Measurements from ENCODE around the gene TLE1.

Gene TLE1

GRCh38 chr9:81574405-81574804 is 114.9 kb downstream of the TLE1 start:
- ATAC-seq (replicated peaks) (no peak), DNase-seq (no peak)

GRCh38 chr9:81573415-81574321 is 115.7 kb downstream of the TLE1 start:
- no peaks in the 10 kb centered on the region for H3K36me3 Mint-ChIP-seq (ENCODE audit: insufficient read depth)
- no peak for ATAC-seq (replicated peaks)
- no peak overlapping the region for H3K27ac Mint-ChIP-seq

More at GRCh38 chr9:81574405-81574804, 114.9 kb downstream of the TLE1 start:
- H3K36me3 Mint-ChIP-seq (ENCODE audit: insufficient read depth) = no peaks in the 10 kb centered on the region
- H3K4me1 Mint-ChIP-seq (ENCODE audit: low read depth in 2 of 2) = no peaks in the 10 kb centered on the region
- H3K27ac Mint-ChIP-seq = no peak overlapping the region
- H3K27me3 Mint-ChIP-seq = no peaks in the 10 kb centered on the region
- H3K4me3 Mint-ChIP-seq = no peak overlapping the region
- no peaks in the 10 kb centered on the region for H3K9me3 Mint-ChIP-seq

GRCh38 chr9:81570083-81570482 is 119.3 kb downstream of the TLE1 start:
- Mint-ChIP-seq H3K9me3 (no peaks in the 10 kb centered on the region), H3K27me3 (no peaks in the 10 kb centered on the region), H3K36me3 (ENCODE audit: insufficient read depth) (no peaks in the 10 kb centered on the region), H3K4me3 (no peak overlapping the region), H3K27ac (no peak overlapping the region), H3K4me1 (ENCODE audit: low read depth in 2 of 2) (no peaks in the 10 kb centered on the region)
- no peak for DNase-seq
- no peak for ATAC-seq (replicated peaks)

More at GRCh38 chr9:81573415-81574321, 115.7 kb downstream of the TLE1 start:
- Mint-ChIP-seq H3K27me3 (no peaks in the 10 kb centered on the region), H3K4me1 (ENCODE audit: low read depth in 2 of 2) (no peaks in the 10 kb centered on the region), H3K4me3 (no peak overlapping the region), H3K9me3 (no peaks in the 10 kb centered on the region)
- no peak for DNase-seq

DNA sequence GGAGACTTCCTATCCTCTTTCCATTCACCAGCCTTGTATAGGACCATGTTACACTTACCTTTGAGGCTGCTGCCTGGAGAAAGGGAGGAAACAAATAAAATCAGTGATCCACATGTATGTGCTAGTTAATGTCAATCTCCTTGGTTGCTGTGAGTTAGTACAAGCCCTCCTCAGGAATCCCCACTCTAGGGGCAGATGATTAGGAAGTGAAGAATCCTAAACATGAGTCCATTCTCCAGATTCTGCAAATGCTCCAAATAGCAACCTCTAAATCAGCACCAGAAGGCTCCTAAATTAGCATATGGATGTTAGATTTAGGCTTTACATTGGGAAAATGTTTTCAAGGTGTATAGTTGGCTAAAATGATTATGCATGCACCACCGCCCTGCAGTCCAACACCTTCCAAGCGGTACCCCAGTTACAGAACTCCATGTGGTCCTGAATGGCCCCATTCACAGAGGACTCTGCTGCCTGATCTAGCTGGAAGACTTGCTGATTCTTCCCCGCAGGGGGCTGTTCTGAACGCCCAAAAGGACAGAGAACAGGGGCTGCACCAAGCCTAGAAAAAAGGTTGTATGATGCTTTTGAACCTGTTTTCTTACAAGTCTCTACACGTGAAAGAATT is 123.2 kb downstream of the TLE1 start:
- DNase-seq = no peak
- Mint-ChIP-seq H3K4me1 (ENCODE audit: low read depth in 2 of 2) (peaks cover 0 to 2% of the 10 kb centered on the region in 2 donors), H3K27ac (no peak overlapping the region), H3K36me3 (ENCODE audit: insufficient read depth) (no peaks in the 10 kb centered on the region), H3K9me3 (peaks cover 4 to 7% of the 10 kb centered on the region in 2 donors), H3K27me3 (no peaks in the 10 kb centered on the region), H3K4me3 (no peak overlapping the region)
- no peak for ATAC-seq (replicated peaks)

DNA sequence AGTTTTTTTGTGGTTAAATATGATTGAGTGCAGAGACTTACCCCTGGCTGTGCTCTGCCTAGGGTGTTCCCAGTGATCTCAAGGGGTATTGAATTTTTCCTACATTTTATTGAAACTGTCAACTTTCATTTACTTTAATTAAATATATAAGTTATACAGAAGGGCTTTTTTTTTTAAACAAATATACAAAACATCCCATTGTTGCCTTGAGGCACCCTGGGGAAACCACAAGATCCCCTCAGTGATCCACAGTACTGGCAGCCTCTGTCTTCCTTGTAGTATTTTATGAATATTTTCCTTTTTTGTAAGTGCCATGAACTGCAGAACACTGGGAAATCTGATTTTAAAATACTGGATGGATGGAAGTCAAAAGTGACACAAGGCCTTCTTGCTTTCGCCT is 123.7 kb downstream of the TLE1 start:
- Mint-ChIP-seq H3K4me3 (no peak overlapping the region), H3K36me3 (ENCODE audit: insufficient read depth) (no peaks in the 10 kb centered on the region), H3K4me1 (ENCODE audit: low read depth in 2 of 2) (peaks cover 0 to 2% of the 10 kb centered on the region in 2 donors), H3K9me3 (peaks cover 4 to 7% of the 10 kb centered on the region in 2 donors), H3K27ac (no peak overlapping the region), H3K27me3 (no peaks in the 10 kb centered on the region)
- no peak for DNase-seq
- no peak for ATAC-seq (replicated peaks)

DNA sequence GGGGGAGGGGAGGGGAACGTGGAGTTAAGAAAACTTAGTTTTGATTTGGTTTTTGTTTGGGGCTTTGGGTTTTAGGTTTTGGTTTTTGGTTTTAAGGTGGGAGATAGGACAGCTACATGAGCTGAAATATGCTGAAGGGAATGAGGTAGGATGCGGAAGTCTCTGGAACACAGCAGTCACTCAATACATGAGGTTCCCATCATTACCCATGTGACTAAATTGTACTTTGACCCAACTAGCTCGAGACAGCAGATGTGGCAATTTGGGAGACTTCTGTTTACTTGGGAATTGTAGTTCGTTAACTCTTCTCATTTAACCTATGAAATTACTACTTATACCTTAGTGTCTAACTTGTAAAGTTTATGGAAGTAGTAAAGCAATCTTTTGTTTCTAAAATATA is 124.2 kb downstream of the TLE1 start:
- H3K4me1 Mint-ChIP-seq (ENCODE audit: low read depth in 2 of 2) = peaks cover 0 to 2% of the 10 kb centered on the region in 2 donors
- no peak for ATAC-seq (replicated peaks)
- H3K27ac Mint-ChIP-seq = no peak overlapping the region
- H3K9me3 Mint-ChIP-seq = peaks cover 4 to 7% of the 10 kb centered on the region in 2 donors
- H3K27me3 Mint-ChIP-seq = no peaks in the 10 kb centered on the region
- H3K4me3 Mint-ChIP-seq = no peak overlapping the region
- DNase-seq = no peak
- H3K36me3 Mint-ChIP-seq (ENCODE audit: insufficient read depth) = no peaks in the 10 kb centered on the region

DNA sequence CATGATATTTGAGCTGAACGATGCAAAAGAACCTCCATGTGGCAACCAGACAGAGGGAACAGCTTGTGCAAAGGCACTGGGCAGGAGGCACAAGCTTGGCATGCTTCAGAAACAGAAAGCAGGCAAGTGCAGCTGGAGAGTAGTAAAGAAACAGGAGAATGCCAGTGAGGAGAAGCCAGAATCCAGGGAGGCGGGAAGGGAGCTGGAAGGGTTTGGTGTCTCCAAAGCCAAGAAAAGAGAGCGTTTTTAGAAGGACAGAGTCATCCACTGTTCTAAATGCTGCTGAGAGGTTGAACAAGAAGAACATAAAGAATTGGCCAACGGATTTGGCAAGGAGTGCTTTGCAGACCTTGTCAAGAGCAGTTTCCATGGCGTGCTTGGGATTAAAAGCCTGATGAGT is 124.7 kb downstream of the TLE1 start:
- no peak for DNase-seq
- Mint-ChIP-seq H3K36me3 (ENCODE audit: insufficient read depth) (no peaks in the 10 kb centered on the region), H3K4me1 (ENCODE audit: low read depth in 2 of 2) (peaks cover 0 to 2% of the 10 kb centered on the region in 2 donors), H3K9me3 (peaks cover 4 to 7% of the 10 kb centered on the region in 2 donors), H3K4me3 (no peak overlapping the region), H3K27me3 (no peaks in the 10 kb centered on the region), H3K27ac (no peak overlapping the region)
- ATAC-seq (replicated peaks) = no peak

- DNase-seq (no peak), ATAC-seq (replicated peaks) (no peak)
- Mint-ChIP-seq H3K27me3 (no peaks in the 10 kb centered on the region), H3K4me3 (no peak overlapping the region), H3K27ac (no peak overlapping the region), H3K36me3 (ENCODE audit: insufficient read depth) (no peaks in the 10 kb centered on the region), H3K9me3 (peaks cover 7% of the 10 kb centered on the region in 2 donors), H3K4me1 (ENCODE audit: low read depth in 2 of 2) (peaks cover 0 to 2% of the 10 kb centered on the region in 2 donors)
These were observed 125.6 kb downstream of the TLE1 start for GRCh38 chr9:81563739-81564138.

DNA sequence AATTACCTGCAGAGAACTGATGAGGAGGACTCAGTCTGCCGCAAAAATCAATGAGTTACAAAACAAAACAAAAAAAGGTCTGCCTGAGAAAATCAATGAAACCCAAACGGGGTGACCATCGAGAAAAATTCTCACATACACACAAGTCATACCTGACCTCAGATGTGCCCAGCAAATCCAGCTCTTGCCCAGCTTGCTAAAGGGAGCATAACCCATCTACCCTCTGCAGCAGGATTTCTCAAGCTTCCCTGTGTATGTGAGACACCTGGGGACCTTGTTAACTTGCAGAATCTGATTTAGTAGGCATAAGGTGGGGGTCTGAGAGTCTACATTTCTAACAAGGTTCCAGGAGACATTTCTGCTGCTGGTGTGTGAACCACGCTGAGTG is 126.3 kb downstream of the TLE1 start:
- no peak overlapping the region for H3K4me3 Mint-ChIP-seq
- DNase-seq (no peak), ATAC-seq (replicated peaks) (no peak)
- no peaks in the 10 kb centered on the region for H3K36me3 Mint-ChIP-seq (ENCODE audit: insufficient read depth)
- peaks cover 0 to 2% of the 10 kb centered on the region in 2 donors for H3K4me1 Mint-ChIP-seq (ENCODE audit: low read depth in 2 of 2)
- peaks cover 7 to 9% of the 10 kb centered on the region in 2 donors for H3K9me3 Mint-ChIP-seq
- H3K27ac Mint-ChIP-seq = no peak overlapping the region
- H3K27me3 Mint-ChIP-seq = no peaks in the 10 kb centered on the region

- no peaks in the 10 kb centered on the region for H3K36me3 Mint-ChIP-seq (ENCODE audit: insufficient read depth)
- no peak overlapping the region for H3K4me3 Mint-ChIP-seq
- peaks cover 7 to 9% of the 10 kb centered on the region in 2 donors for H3K9me3 Mint-ChIP-seq
- DNase-seq = no peak
- no peak overlapping the region for H3K27ac Mint-ChIP-seq
- no peak for ATAC-seq (replicated peaks)
- H3K4me1 Mint-ChIP-seq (ENCODE audit: low read depth in 2 of 2) = peaks cover 0 to 2% of the 10 kb centered on the region in 2 donors
- no peaks in the 10 kb centered on the region for H3K27me3 Mint-ChIP-seq
These were observed 126.9 kb downstream of the TLE1 start for GRCh38 chr9:81562231-81563019.

DNA sequence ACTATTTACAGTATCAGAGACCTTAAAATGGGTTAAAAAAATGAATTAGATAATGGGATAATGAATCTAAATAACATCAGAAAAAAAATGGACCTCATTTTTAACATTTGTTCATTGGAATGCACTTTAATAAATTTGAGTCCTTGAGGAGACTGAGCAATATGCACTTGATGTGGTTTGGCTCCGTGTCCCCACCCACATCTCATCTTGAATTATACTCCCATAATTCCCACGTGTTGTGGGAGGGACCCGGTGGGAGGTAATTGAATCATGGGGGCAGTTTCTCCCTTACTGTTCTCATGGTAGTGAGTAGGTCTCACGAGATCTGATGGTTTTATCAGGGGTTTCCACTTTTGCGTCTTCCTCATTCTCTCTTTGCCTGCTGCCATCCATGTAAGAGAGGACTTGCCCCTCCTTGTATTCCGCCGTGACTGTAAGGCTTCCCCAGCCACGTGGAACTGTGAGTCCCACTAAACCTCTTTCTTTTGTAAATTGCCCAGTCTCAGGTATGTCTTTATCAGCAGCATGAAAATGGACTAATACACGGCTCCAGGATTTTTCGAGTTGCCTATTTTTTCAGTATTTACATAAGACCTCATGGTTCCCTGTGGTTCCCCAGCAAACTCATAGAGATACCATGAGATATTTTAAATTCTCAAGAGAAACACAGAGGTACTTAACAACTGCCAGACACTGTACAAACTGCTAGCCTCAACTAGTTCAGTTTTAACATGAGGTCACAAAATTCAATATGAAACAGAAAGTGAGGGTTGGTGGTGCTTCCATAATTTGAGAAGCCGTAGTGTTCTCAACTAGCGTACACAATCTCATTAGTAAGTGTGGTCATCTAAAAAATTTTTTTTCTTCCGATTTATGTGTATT is 128.3 kb downstream of the TLE1 start:
- H3K4me1 Mint-ChIP-seq (ENCODE audit: low read depth in 2 of 2) = peaks cover 0 to 2% of the 10 kb centered on the region in 2 donors
- peaks cover 7 to 9% of the 10 kb centered on the region in 2 donors for H3K9me3 Mint-ChIP-seq
- no peak for DNase-seq
- H3K27me3 Mint-ChIP-seq = no peaks in the 10 kb centered on the region
- H3K4me3 Mint-ChIP-seq = no peak overlapping the region
- ATAC-seq (replicated peaks) = no peak
- H3K36me3 Mint-ChIP-seq (ENCODE audit: insufficient read depth) = no peaks in the 10 kb centered on the region
- H3K27ac Mint-ChIP-seq = no peak overlapping the region

GRCh38 chr9:81559709-81560108 is 129.6 kb downstream of the TLE1 start:
- no peak overlapping the region for H3K4me3 Mint-ChIP-seq
- H3K36me3 Mint-ChIP-seq (ENCODE audit: insufficient read depth) = no peaks in the 10 kb centered on the region
- no peak overlapping the region for H3K27ac Mint-ChIP-seq
- peaks cover 0 to 2% of the 10 kb centered on the region in 2 donors for H3K4me1 Mint-ChIP-seq (ENCODE audit: low read depth in 2 of 2)
- peaks cover 5 to 7% of the 10 kb centered on the region in 2 donors for H3K9me3 Mint-ChIP-seq
- DNase-seq = no peak
- H3K27me3 Mint-ChIP-seq = no peaks in the 10 kb centered on the region
- no peak for ATAC-seq (replicated peaks)

DNA sequence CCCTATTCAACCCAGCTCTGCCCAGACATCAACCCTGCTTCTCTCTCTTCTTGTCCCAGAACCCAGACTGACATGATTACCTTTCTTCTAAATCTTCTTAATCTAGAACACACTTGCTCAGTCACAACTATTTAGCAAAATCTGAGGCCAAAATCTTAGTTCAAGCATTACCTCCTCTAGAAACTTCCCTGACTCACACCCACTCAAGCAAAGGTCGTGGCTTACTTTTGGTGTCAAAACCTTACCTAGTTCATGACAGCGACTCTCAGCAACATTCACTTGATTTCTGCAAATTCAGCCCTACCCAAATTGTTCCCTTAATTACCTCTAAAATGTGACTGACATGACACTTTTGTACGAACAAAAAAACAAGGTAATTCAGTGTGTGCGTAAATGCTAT is 130.2 kb downstream of the TLE1 start:
- Mint-ChIP-seq H3K4me1 (ENCODE audit: low read depth in 2 of 2) (no peaks in the 10 kb centered on the region), H3K9me3 (peaks cover 0 to 7% of the 10 kb centered on the region in 2 donors), H3K27ac (no peak overlapping the region), H3K4me3 (no peak overlapping the region), H3K27me3 (no peaks in the 10 kb centered on the region), H3K36me3 (ENCODE audit: insufficient read depth) (no peaks in the 10 kb centered on the region)
- DNase-seq = no peak
- no peak for ATAC-seq (replicated peaks)
